Measurements from ENCODE around the gene CDA. TPM values are rescaled to one million over a fixed set of nuclear protein-coding genes. Genes with fewer than 3 reads are reported as not detected.

The CDA gene
- total and polyA plus RNA-seq, 2 donors (not counting 3 experiments of a cell fraction or from before 2014, with no cell fraction given) = 0.35 to 1.9 TPM

- dilution Hi-C loops (cut with MboI; ENCODE audit: extremely low pct_ligation_motif_present, low sequenced_read_pairs) = no loop called here
- no peaks in the 10 kb centered on the region for H3K9me3 ChIP-seq (replicated peaks; ENCODE audit: control insufficient read depth, insufficient read depth, low read length)
- H3K9me1 ChIP-seq (replicated peaks; ENCODE audit: control insufficient read depth, extremely low read depth, insufficient read depth, low read length) = no peaks in the 10 kb centered on the region
- ChIA-PET CTCF (interaction anchor here (1.9 kb wide), 1 partner anchor 64 kb away, joined by 4 read pairs; no protein-coding TSS in a partner anchor), POLR2A (no interaction called here)
- no peaks in the 10 kb centered on the region for H3K4me1 ChIP-seq (ENCODE audit: control insufficient read depth, extremely low read depth, insufficient read depth, low read length)
- peaks cover 6% of the 10 kb centered on the region in 2 experiments for H3K27me3 ChIP-seq (ENCODE audit: control insufficient read depth in 2 of 2, insufficient read depth in 2 of 2, low read length in 2 of 2)
- H3K9ac ChIP-seq (replicated peaks; ENCODE audit: extremely low read depth, insufficient read depth, low read length) = no peak overlapping the region
- H4K20me1 ChIP-seq (replicated peaks; ENCODE audit: control insufficient read depth, extremely low read depth, insufficient read depth, low read length) = no peaks in the 10 kb centered on the region
- FAIRE-seq (no peak), DNase-seq (ENCODE audit: low read depth, low spot score) (no peak)
- no peaks in the 10 kb centered on the region for H3K79me2 ChIP-seq (ENCODE audit: control insufficient read depth, insufficient read depth, low read length)
- no peak overlapping the region for H2AFZ ChIP-seq (ENCODE audit: low read depth, low read length)
- no TSS peak for BruUV-seq (replicated peaks)
- TF ChIP-seq POLR2AphosphoS5 (IDR thresholded peaks at IDR 0.05; ENCODE audit: insufficient read depth, low read depth, low read length) = no peak
- no peak for TF ChIP-seq GATA2 (IDR thresholded peaks at IDR 0.05; ENCODE audit: insufficient read depth, insufficient read length, low read depth, low read length)
- no peak for TF ChIP-seq JUN (IDR thresholded peaks at IDR 0.05; ENCODE audit: borderline replicate concordance, insufficient read depth, insufficient read length, low read depth)
- TF ChIP-seq FOS (IDR thresholded peaks at IDR 0.05; ENCODE audit: borderline replicate concordance, insufficient read depth, low read length) = no peak
- no peak for TF ChIP-seq POLR2A (IDR thresholded peaks at IDR 0.05; ENCODE audit: low read depth, low read length)
- no peak for TF ChIP-seq MYC (IDR thresholded peaks at IDR 0.05; ENCODE audit: low read depth, low read length)
- no peak for TF ChIP-seq EZH2 (IDR thresholded peaks at IDR 0.05; ENCODE audit: borderline replicate concordance, low read depth, low read length, severe bottlenecking)
- TF ChIP-seq CTCF (IDR thresholded peaks at IDR 0.05; ENCODE audit: extremely low read depth in 1 of 2, insufficient read depth in 1 of 2, low read depth in 1 of 2, low read length in 2 of 2) = no peak
- no peak for TF ChIP-seq MAX (IDR thresholded peaks at IDR 0.05; ENCODE audit: insufficient read depth, insufficient read length)
- intact Hi-C loops (cut with micrococcal nuclease) = no loop called here
- no peak overlapping the region for H3K4me3 ChIP-seq (replicated peaks in 1 of 3; ENCODE audit: insufficient read depth in 1 of 3, low read depth in 1 of 3, low read length in 3 of 3)
- no peak overlapping the region for H3K27ac ChIP-seq (ENCODE audit: insufficient read depth, low read depth, low read length)
- no peak overlapping the region for H3K4me2 ChIP-seq (ENCODE audit: insufficient read depth, low read length)
- no peaks in the 10 kb centered on the region for H3K36me3 ChIP-seq (ENCODE audit: control insufficient read depth in 2 of 2, extremely low read depth in 1 of 2, insufficient read depth in 2 of 2, low read length in 2 of 2)
These were observed 19.3 kb upstream of the CDA start for GRCh38 chr1:20569523-20570098.
